Measurements from ENCODE around the gene P2RX2. TPM values are rescaled to one million over a fixed set of nuclear protein-coding genes. Genes with fewer than 3 reads are reported as not detected.

Gene P2RX2
- total and polyA plus RNA-seq, 2 experiments from 2014 or later: 1.1 to 1.7 TPM

DNA sequence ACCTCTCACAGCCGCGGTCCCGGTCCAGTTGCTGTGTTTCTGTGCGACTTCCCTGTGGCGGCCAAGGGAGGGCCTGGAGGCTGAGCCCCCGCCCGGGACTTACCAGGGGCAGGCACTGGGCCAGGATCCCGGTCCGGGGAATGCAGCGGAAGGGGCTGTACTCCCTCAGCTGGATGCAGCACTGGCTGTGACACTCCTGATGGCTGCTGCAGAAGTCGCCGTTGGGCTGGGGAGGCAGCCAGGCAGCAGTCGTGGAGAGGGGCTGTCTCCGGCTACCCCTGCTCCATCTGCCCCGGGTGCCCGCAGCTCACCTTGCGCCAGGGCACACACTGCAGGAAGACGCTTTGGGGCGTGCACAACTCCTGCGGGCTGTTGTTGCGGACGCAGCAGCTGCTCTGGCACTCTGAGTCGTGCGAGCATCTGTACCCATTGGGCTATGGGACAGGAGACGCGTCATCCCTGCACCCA is 14.4 kb upstream of the P2RX2 start (continued):
- no peak for TF ChIP-seq ZNF462 (CRISPR knock-in tag; IDR thresholded peaks at IDR 0.05)
- TF ChIP-seq REST (IDR thresholded peaks at IDR 0.05; ENCODE audit: unreplicated experiment): no peak

DNA sequence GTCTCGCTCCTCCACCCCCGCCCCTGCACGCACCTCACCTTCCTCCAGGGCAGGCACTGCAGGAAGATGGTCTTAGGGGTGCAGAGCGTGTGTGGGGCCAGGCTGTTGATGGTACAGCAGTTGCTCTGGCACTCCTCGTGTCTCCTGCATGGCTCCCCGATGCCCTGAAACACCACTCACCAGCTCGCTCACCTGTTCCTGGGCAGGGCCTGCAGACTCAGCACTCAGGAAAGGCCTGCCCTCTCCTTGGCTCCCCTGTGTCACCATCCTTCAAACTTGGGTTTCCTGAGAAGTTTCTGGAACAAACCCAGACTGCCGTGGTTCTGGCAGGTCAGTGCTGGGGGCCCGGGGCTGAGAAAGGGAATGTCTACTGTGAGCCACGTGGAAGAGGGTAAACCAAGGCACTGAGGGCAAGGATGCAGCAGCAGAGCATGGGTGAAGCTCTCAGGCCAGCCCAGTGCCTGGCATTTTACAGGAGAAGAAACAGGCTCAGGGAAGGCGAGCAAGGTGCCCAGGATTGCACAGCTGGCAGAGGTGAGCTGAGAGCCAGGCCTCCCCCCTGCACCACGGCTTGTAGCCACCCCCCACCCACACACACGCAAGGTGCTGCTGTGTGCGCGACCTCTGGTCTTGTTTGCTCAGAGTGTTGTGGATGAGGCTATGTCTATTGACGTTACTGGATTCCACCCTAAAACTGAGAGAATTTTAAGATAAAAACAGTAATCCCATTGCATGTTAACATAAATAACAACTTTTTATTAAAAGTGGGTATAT is 13.7 kb upstream of the P2RX2 start:
- H3K36me3 ChIP-seq (ENCODE audit: insufficient read depth): no peaks in the 10 kb centered on the region
- no peaks in the 10 kb centered on the region for H3K4me1 ChIP-seq (ENCODE audit: insufficient read depth)
- peaks cover 12% of the 10 kb centered on the region for H3K4me1 Mint-ChIP-seq
- H3K4me3 ChIP-seq: no peak overlapping the region
- H4K20me1 ChIP-seq (replicated peaks; ENCODE audit: insufficient read depth): no peaks in the 10 kb centered on the region
- DNase-seq (ENCODE audit: low spot score) (no peak), ATAC-seq (no peak)
- H3K27me3 Mint-ChIP-seq (ENCODE audit: insufficient read depth, low read depth, poor library complexity): peaks cover 73% of the 10 kb centered on the region
- H3K27ac ChIP-seq (ENCODE audit: low read depth): no peak overlapping the region
- H3K9me3 Mint-ChIP-seq: no peaks in the 10 kb centered on the region
- no peak overlapping the region for H3K4me3 Mint-ChIP-seq
- no peak overlapping the region for H3K27ac Mint-ChIP-seq
- H3K27me3 ChIP-seq (ENCODE audit: insufficient read depth): peaks cover 80% of the 10 kb centered on the region
- H2AFZ ChIP-seq: no peak overlapping the region
- no peak overlapping the region for H3K4me2 ChIP-seq
- H3K79me2 ChIP-seq (replicated peaks; ENCODE audit: insufficient read depth): no peaks in the 10 kb centered on the region
- H3F3A ChIP-seq (replicated peaks; ENCODE audit: low read depth): peaks cover 10% of the 10 kb centered on the region; the same call in 1 of the 2 replicates
- no peaks in the 10 kb centered on the region for H3K36me3 Mint-ChIP-seq (ENCODE audit: low read depth)
- H3K9me2 ChIP-seq (ENCODE audit: insufficient read depth): no peaks in the 10 kb centered on the region
- TF ChIP-seq ZNF462 (CRISPR knock-in tag; IDR thresholded peaks at IDR 0.05): no peak
